WTC11 (cell line): ENCODE results near the gene FILIP1L. TPM values are rescaled to one million over a fixed set of nuclear protein-coding genes. Genes with fewer than 3 reads are reported as not detected.

ENCODE experiments used
- ATAC-seq: fragments of 200-7000 bp; cut with Tn5 transposase; 2 replicates; pipeline ENCODE4 v1.10.0; 2021; ENCODE audit warnings: mild to moderate bottlenecking, moderate library complexity
- CTCF ChIA-PET: fragments of 300-600 bp; sonication (Branson Sonifier 250); formaldehyde crosslinking; loops from one replicate; lab custom pipeline; 2021; ENCODE audit warnings: antibody characterized with exemption; lab: Charles Lee
- POLR2A ChIA-PET: fragments of 350-600 bp; sonication (Branson Sonifier 250); formaldehyde crosslinking; loops from one replicate; lab custom pipeline; 2021; ENCODE audit warnings: antibody characterized with exemption; lab: Charles Lee
- DNase-seq: peaks from one replicate; pipeline ENCODE4 v3.0.0; 2021; ENCODE audit warnings: low spot score
- H3K27ac Mint-ChIP-seq: 2 replicates; pipeline ENCODE4 v1.8.0; 2021; ENCODE audit warnings: mixed read lengths
- H3K27me3 Mint-ChIP-seq: 2 replicates; pipeline ENCODE4 v1.8.0; 2021; ENCODE audit warnings: low read depth, mild to moderate bottlenecking, moderate library complexity, mixed read lengths
- H3K36me3 Mint-ChIP-seq: 2 replicates; pipeline ENCODE4 v1.8.0; 2021; ENCODE audit warnings: mixed read lengths
- H3K4me1 Mint-ChIP-seq: 2 replicates; pipeline ENCODE4 v1.8.0; 2022; ENCODE audit warnings: mixed read lengths
- H3K4me3 Mint-ChIP-seq: 2 replicates; pipeline ENCODE4 v1.8.0; 2021; ENCODE audit warnings: mild to moderate bottlenecking, moderate library complexity, mixed read lengths
- H3K9me3 Mint-ChIP-seq: 2 replicates; pipeline ENCODE4 v1.8.0; 2021; ENCODE audit warnings: mixed read lengths
- AR ChIP-seq: fragments of 250-450 bp; sonication (Bioruptor Pico); IDR thresholded peaks from 2 replicates; pipeline ENCODE4 v1.9.0; 2021; ENCODE audit warnings: mild to moderate bottlenecking
- ATF1 ChIP-seq: sonication (generic); formaldehyde crosslinking; IDR thresholded peaks from 2 replicates; pipeline ENCODE4 v1.8.1; 2023; ENCODE audit warnings: mild to moderate bottlenecking, moderate library complexity, missing genetic modification reagents
- CDX4 ChIP-seq: fragments of 250-450 bp; sonication (Bioruptor Pico); IDR thresholded peaks from 2 replicates; pipeline ENCODE4 v1.9.0; 2021; ENCODE audit warnings: moderate library complexity, mild to moderate bottlenecking, inconsistent platforms, borderline replicate concordance
- CREM ChIP-seq: sonication (generic); formaldehyde crosslinking; IDR thresholded peaks from 2 replicates; pipeline ENCODE4 v1.8.1; 2022; ENCODE audit warnings: mild to moderate bottlenecking, missing genetic modification reagents, moderate library complexity
- ESRRA ChIP-seq: sonication (generic); formaldehyde crosslinking; IDR thresholded peaks from 2 replicates; pipeline ENCODE4 v1.8.1; 2022; ENCODE audit warnings: mild to moderate bottlenecking, missing genetic modification reagents, borderline replicate concordance
- FOXK1 ChIP-seq: sonication (generic); formaldehyde crosslinking; IDR thresholded peaks from 2 replicates; pipeline ENCODE4 v1.8.0; 2022; ENCODE audit warnings: mild to moderate bottlenecking, moderate library complexity, missing genetic modification reagents
- GRHL2 ChIP-seq: fragments of 250-450 bp; sonication (Bioruptor Pico); IDR thresholded peaks from 2 replicates; pipeline ENCODE4 v1.8.0; 2022; ENCODE audit warnings: mild to moderate bottlenecking, moderate library complexity; ENCODE audit not compliant: insufficient replicate concordance, severe bottlenecking
- JUN ChIP-seq: sonication (generic); formaldehyde crosslinking; IDR thresholded peaks from 2 replicates; pipeline ENCODE4 v1.8.0; 2023; ENCODE audit warnings: mild to moderate bottlenecking, missing genetic modification reagents
- KAT7 ChIP-seq: sonication (generic); formaldehyde crosslinking; IDR thresholded peaks from 2 replicates; pipeline ENCODE4 v1.8.1; 2023; ENCODE audit warnings: missing genetic modification reagents, mild to moderate bottlenecking, borderline replicate concordance
- MLX ChIP-seq: sonication (generic); formaldehyde crosslinking; IDR thresholded peaks from 2 replicates; pipeline ENCODE4 v1.8.1; 2023; ENCODE audit warnings: mild to moderate bottlenecking, missing genetic modification reagents, moderate library complexity
- MXD4 ChIP-seq: fragments of 250-450 bp; sonication (Bioruptor Pico); IDR thresholded peaks from 2 replicates; pipeline ENCODE4 v1.8.0; 2021; ENCODE audit warnings: mild to moderate bottlenecking, moderate library complexity, borderline replicate concordance
- MYBL2 ChIP-seq: sonication (generic); formaldehyde crosslinking; IDR thresholded peaks from 2 replicates; pipeline ENCODE4 v1.8.1; 2023; ENCODE audit warnings: mild to moderate bottlenecking, moderate library complexity, missing genetic modification reagents
- NR2C2 ChIP-seq: sonication (generic); formaldehyde crosslinking; IDR thresholded peaks from 2 replicates; pipeline ENCODE4 v1.8.0; 2022; ENCODE audit warnings: mild to moderate bottlenecking, missing genetic modification reagents
- PREB ChIP-seq: sonication (generic); formaldehyde crosslinking; IDR thresholded peaks from 2 replicates; pipeline ENCODE4 v1.8.1; 2022; ENCODE audit warnings: mild to moderate bottlenecking, missing genetic modification reagents, moderate library complexity, borderline replicate concordance
- RORB ChIP-seq: fragments of 250-450 bp; sonication (Bioruptor Pico); IDR thresholded peaks from 2 replicates; pipeline ENCODE4 v1.9.0; 2021; ENCODE audit warnings: mild to moderate bottlenecking
- SMAD4 ChIP-seq: sonication (generic); formaldehyde crosslinking; IDR thresholded peaks from 2 replicates; pipeline ENCODE4 v1.8.0; 2022; ENCODE audit warnings: mild to moderate bottlenecking, missing genetic modification reagents
- TEAD1 ChIP-seq: sonication (generic); formaldehyde crosslinking; IDR thresholded peaks from 2 replicates; pipeline ENCODE4 v1.8.0; 2022; ENCODE audit warnings: mild to moderate bottlenecking, missing genetic modification reagents
- TEAD4 ChIP-seq: sonication (generic); formaldehyde crosslinking; IDR thresholded peaks from 2 replicates; pipeline ENCODE4 v1.8.0; 2022; ENCODE audit warnings: mild to moderate bottlenecking, missing genetic modification reagents
- USF1 ChIP-seq: sonication (generic); formaldehyde crosslinking; IDR thresholded peaks from 2 replicates; pipeline ENCODE4 v1.8.0; 2022; ENCODE audit warnings: mild to moderate bottlenecking, missing genetic modification reagents
- ZNF232 ChIP-seq: sonication (generic); formaldehyde crosslinking; IDR thresholded peaks from 2 replicates; pipeline ENCODE4 v1.8.0; 2022; ENCODE audit warnings: mild to moderate bottlenecking, missing genetic modification reagents
- total RNA-seq: library from RNA; stranded (reverse); gene quantifications from 3 replicates; pipeline ENCODE4 v1.2.3, GENCODE V29; 2021
- TF ChIP-seq, protein P1 (sequence below): sonication (generic); formaldehyde crosslinking; IDR thresholded peaks from 2 replicates; pipeline ENCODE4 v1.8.1; 2022; ENCODE audit warnings: low read depth, missing genetic modification reagents, borderline replicate concordance
- TF ChIP-seq, protein P2 (sequence below): fragments of 250-450 bp; sonication (Bioruptor Pico); IDR thresholded peaks from 2 replicates; pipeline ENCODE4 v1.9.0; 2021; ENCODE audit warnings: mild to moderate bottlenecking

FILIP1L gene
- total RNA-seq, 1 experiment from 2014 or later, result 0.17 TPM

- POLR2A ChIA-PET, result interaction anchor here (0.7 to 1.2 kb wide), 2 partner anchors 15 to 219 kb away, joined by 3 read pairs; no protein-coding TSS in a partner anchor
- Mint-ChIP-seq H3K27me3 (no peaks in the 10 kb centered on the region), H3K4me1 (peaks cover 43% of the 10 kb centered on the region), H3K27ac (no peak overlapping the region), H3K36me3 (no peaks in the 10 kb centered on the region), H3K9me3 (no peaks in the 10 kb centered on the region), H3K4me3 (no peak overlapping the region)
- TF ChIP-seq RORB (CRISPR knock-in tag) (no peak), ZNF232 (no peak), GRHL2 (CRISPR knock-in tag) (no peak), KAT7 (no peak), MLX (CRISPR knock-in tag) (no peak), NR2C2 (CRISPR knock-in tag) (no peak), TEAD4 (CRISPR knock-in tag) (no peak), MYBL2 (no peak)
- TF ChIP-seq, protein P1, sequence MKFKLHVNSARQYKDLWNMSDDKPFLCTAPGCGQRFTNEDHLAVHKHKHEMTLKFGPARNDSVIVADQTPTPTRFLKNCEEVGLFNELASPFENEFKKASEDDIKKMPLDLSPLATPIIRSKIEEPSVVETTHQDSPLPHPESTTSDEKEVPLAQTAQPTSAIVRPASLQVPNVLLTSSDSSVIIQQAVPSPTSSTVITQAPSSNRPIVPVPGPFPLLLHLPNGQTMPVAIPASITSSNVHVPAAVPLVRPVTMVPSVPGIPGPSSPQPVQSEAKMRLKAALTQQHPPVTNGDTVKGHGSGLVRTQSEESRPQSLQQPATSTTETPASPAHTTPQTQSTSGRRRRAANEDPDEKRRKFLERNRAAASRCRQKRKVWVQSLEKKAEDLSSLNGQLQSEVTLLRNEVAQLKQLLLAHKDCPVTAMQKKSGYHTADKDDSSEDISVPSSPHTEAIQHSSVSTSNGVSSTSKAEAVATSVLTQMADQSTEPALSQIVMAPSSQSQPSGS (CRISPR knock-in tag), result no peak
- no peak for DNase-seq
- CTCF ChIA-PET, result interaction anchor here (0.9 to 3.1 kb wide), 9 partner anchors 13 to 259 kb away, joined by 3 to 23 read pairs (median 6); no protein-coding TSS in a partner anchor
- ATAC-seq, result peak; percentile 44
These were observed 23.7 kb downstream of the FILIP1L start for GRCh38 chr3:100090669-100091005.

DNA sequence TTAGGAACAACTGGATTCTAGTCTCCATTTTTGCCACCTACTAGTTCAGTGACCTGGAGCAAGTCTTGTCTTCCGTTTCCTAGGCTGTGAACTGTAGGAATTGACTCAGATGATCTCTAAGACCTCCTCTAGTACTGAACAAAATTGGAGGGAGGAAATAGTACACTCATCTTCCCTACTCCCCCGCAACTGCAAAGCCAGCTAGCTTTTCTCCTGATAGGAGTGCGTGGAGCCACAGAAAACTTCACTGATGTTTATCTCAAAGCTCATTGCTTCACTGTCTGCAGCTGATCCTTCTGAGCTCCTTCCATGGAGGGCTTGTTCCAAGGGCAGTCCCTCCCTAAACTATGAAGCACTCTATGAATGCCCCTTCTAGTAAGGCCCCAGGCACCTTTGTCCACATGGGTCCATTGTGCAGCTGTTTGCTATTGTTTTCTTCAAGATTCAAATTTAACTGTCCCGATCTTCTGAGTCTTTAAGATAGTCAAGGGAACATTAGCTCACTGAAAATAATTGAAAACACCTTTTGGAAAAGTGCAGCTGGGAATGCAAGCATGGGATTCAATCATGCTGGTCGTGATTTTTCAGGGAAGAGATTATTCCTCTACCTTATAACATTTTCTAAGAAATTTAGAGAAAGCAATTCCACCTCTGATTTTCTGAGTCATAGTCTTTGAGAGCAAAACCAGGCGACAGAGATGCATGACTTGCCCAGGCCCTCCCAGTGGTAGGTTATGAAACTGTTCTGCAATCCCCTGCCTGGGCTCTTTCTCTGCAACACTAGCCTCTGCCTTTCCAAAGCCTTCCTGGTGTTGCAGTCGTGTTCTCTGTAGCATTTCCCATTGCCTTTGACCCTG lies 24.3 kb downstream of the FILIP1L start:
- TF ChIP-seq MXD4 (CRISPR knock-in tag), result no peak
- TF ChIP-seq CDX4, result no peak
- no peak for TF ChIP-seq CREM
- TF ChIP-seq, protein P2, sequence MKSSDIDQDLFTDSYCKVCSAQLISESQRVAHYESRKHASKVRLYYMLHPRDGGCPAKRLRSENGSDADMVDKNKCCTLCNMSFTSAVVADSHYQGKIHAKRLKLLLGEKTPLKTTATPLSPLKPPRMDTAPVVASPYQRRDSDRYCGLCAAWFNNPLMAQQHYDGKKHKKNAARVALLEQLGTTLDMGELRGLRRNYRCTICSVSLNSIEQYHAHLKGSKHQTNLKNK (CRISPR knock-in tag), result no peak
- no peak for TF ChIP-seq TEAD1 (CRISPR knock-in tag)
- no peak for TF ChIP-seq SMAD4 (CRISPR knock-in tag)
- no peak for TF ChIP-seq FOXK1
- TF ChIP-seq AR (CRISPR knock-in tag), result no peak
- no peak for TF ChIP-seq JUN (CRISPR knock-in tag)
- TF ChIP-seq ESRRA (CRISPR knock-in tag), result no peak
- TF ChIP-seq PREB, result no peak
- no peak for TF ChIP-seq USF1
- no peak for TF ChIP-seq ATF1 (CRISPR knock-in tag)
- H3K4me1 Mint-ChIP-seq, result peaks cover 45% of the 10 kb centered on the region
- H3K27me3 Mint-ChIP-seq, result no peaks in the 10 kb centered on the region

More for the DNA sequence above, 24.3 kb downstream of the FILIP1L start:
- DNase-seq (peak; percentile 43), ATAC-seq (peak; percentile 95)
- Mint-ChIP-seq H3K27ac (peak overlapping the region; percentile 36), H3K4me3 (no peak overlapping the region), H3K9me3 (no peaks in the 10 kb centered on the region), H3K36me3 (no peaks in the 10 kb centered on the region)
- ChIA-PET POLR2A (interaction anchor here (1.2 kb wide), 1 partner anchor 15 kb away, joined by 3 read pairs; no protein-coding TSS in a partner anchor), CTCF (interaction anchor here (0.8 to 3.1 kb wide), 12 partner anchors 13 to 259 kb away, joined by 3 to 23 read pairs (median 6); no protein-coding TSS in a partner anchor)
